SK-N-SH (cell line): ENCODE results near the gene ZNF445. TPM values are rescaled to one million over a fixed set of nuclear protein-coding genes. Genes with fewer than 3 reads are reported as not detected.

Source experiments
- CTCF ChIA-PET: fragments of 300-600, 350-600 bp; formaldehyde crosslinking; extraction: SDS; loops from one replicate; lab custom pipeline; 2021; lab: Yijun Ruan, JAX
- POLR2A ChIA-PET: fragments of 350-600 bp; sonication (Branson Sonifier 250); formaldehyde crosslinking; extraction: SDS; loops from one replicate; lab custom pipeline; 2020; ENCODE audit warnings: antibody characterized with exemption, inconsistent platforms; lab: Yijun Ruan, JAX
- DNase-seq: peaks from one replicate; pipeline ENCODE4 v3.0.0; 2012
- H2AFZ ChIP-seq: fragments of 200-600 bp; sonication (generic); 2 replicates; pipeline ENCODE4 v1.8.1; 2016; ENCODE audit warnings: antibody characterized with exemption, mild to moderate bottlenecking, low read depth
- H3F3A ChIP-seq: fragments of 200-600 bp; sonication (generic); replicated peaks from 2 replicates; pipeline ENCODE3; 2016; ENCODE audit warnings: antibody characterized with exemption, mild to moderate bottlenecking; ENCODE audit not compliant: insufficient read depth
- H3K27ac ChIP-seq, 2 experiments: fragments of 200-500 bp in 1 of 2; fragments of 200-600 bp in 1 of 2; sonication (Bioruptor generic) in 1 of 2; sonication (generic), shearing (Covaris generic) in 1 of 2; 2 replicates each; pipeline versions ENCODE4 v1.5.1 to v1.6.1; 2014 to 2016; ENCODE audit warnings: low read depth in 2 of 2, inconsistent platforms in 1 of 2, low read length in 1 of 2, mild to moderate bottlenecking in 1 of 2, mixed read lengths in 1 of 2
- H3K27me3 ChIP-seq: fragments of 200-600 bp; sonication (generic), shearing (Covaris generic); 2 replicates; pipeline ENCODE4 v1.6.1; 2016; ENCODE audit warnings: mixed run types; ENCODE audit not compliant: insufficient read depth
- H3K36me3 ChIP-seq, 2 experiments: fragments of 200-500 bp in 1 of 2; fragments of 200-600 bp in 1 of 2; sonication (Bioruptor generic) in 1 of 2; sonication (generic) in 1 of 2; replicated peaks in 1 of 2; 2 replicates each; pipeline versions ENCODE3 to v1.5.1; 2014 to 2016; ENCODE audit warnings: low read length in 1 of 2, mild to moderate bottlenecking in 1 of 2; ENCODE audit not compliant: insufficient read depth in 2 of 2, control insufficient read depth in 1 of 2
- H3K4me1 ChIP-seq, 2 experiments: fragments of 200-500 bp in 1 of 2; fragments of 200-600 bp in 1 of 2; sonication (Bioruptor generic) in 1 of 2; sonication (generic), shearing (Covaris generic) in 1 of 2; 2 replicates each; pipeline versions ENCODE4 v1.5.1 to v1.6.1; 2014 to 2016; ENCODE audit warnings: low read depth in 1 of 2, low read length in 1 of 2, mixed run types in 1 of 2; ENCODE audit not compliant: insufficient read depth in 2 of 2, control insufficient read depth in 1 of 2
- H3K4me2 ChIP-seq: fragments of 200-600 bp; sonication (generic), shearing (Covaris generic); 2 replicates; pipeline ENCODE4 v1.6.1; 2017; ENCODE audit warnings: mixed run types
- H3K4me3 ChIP-seq, 2 experiments: fragments of 200-500 bp in 1 of 2; fragments of 200-600 bp in 1 of 2; sonication (Bioruptor generic) in 1 of 2; sonication (generic), shearing (Covaris generic) in 1 of 2; 2 replicates each; pipeline versions ENCODE4 v1.5.1 to v1.8.1; 2014 to 2016; ENCODE audit warnings: low read depth in 2 of 2, inconsistent platforms in 1 of 2, low read length in 1 of 2, mild to moderate bottlenecking in 1 of 2, mixed read lengths in 1 of 2, moderate library complexity in 1 of 2
- H3K79me2 ChIP-seq: fragments of 200-600 bp; sonication (generic); 2 replicates; pipeline ENCODE4 v1.8.1; 2017; ENCODE audit warnings: mild to moderate bottlenecking; ENCODE audit not compliant: insufficient read depth
- H3K9ac ChIP-seq: fragments of 200-600 bp; sonication (generic); 2 replicates; pipeline ENCODE4 v1.6.1; 2017; ENCODE audit warnings: mixed run types
- H3K9me2 ChIP-seq: fragments of 200-600 bp; sonication (generic); 2 replicates; pipeline ENCODE4 v1.6.1; 2017; ENCODE audit warnings: mixed run types
- H3K9me3 ChIP-seq: fragments of 200-600 bp; sonication (generic); 2 replicates; pipeline ENCODE4 v1.6.1; 2017; ENCODE audit warnings: mixed run types, mild to moderate bottlenecking, moderate library complexity
- H4K20me1 ChIP-seq: fragments of 200-600 bp; sonication (generic); 2 replicates; pipeline ENCODE4 v1.6.1; 2017; ENCODE audit warnings: mild to moderate bottlenecking, mixed run types; ENCODE audit not compliant: insufficient read depth
- EZH2phosphoT487 ChIP-seq: fragments of 200-600 bp; sonication (generic); IDR thresholded peaks from 2 replicates; pipeline ENCODE4 v1.6.1; 2017; ENCODE audit warnings: low read depth, mixed run types, mild to moderate bottlenecking, antibody characterized with exemption, moderate library complexity, borderline replicate concordance
- FOSL2 ChIP-seq: IDR thresholded peaks from 2 replicates; pipeline ENCODE4 v1.4.0; 2012; ENCODE audit warnings: low read depth, mild to moderate bottlenecking, moderate library complexity, borderline replicate concordance
- GATA2 ChIP-seq: sonication (generic); formaldehyde crosslinking; IDR thresholded peaks from 2 replicates; pipeline ENCODE4 v1.5.0; 2020; ENCODE audit warnings: mild to moderate bottlenecking, missing genetic modification reagents
- MEF2A ChIP-seq: IDR thresholded peaks from 2 replicates; pipeline ENCODE4 v1.4.0; 2012; ENCODE audit warnings: low read depth, borderline replicate concordance
- MXI1 ChIP-seq: IDR thresholded peaks from 2 replicates; pipeline ENCODE4 v1.6.1; 2012; ENCODE audit warnings: mild to moderate bottlenecking, low read depth, low read length, improper control_type of control experiment
- NFIC ChIP-seq: IDR thresholded peaks from 2 replicates; pipeline ENCODE4 v1.4.0; 2012; ENCODE audit warnings: borderline replicate concordance
- RAD21 ChIP-seq: IDR thresholded peaks from 2 replicates; pipeline ENCODE4 v1.6.1; 2012; ENCODE audit warnings: mild to moderate bottlenecking, low read length
- RCOR1 ChIP-seq: fragments of 150-350 bp; IDR thresholded peaks from 2 replicates; pipeline ENCODE4 v1.6.1; 2017; ENCODE audit warnings: antibody characterized with exemption, low read length
- RXRA ChIP-seq: IDR thresholded peaks from 2 replicates; pipeline ENCODE4 v1.4.0; 2012; ENCODE audit warnings: low read depth, mild to moderate bottlenecking, borderline replicate concordance
- SIN3A ChIP-seq: IDR thresholded peaks from 2 replicates; pipeline ENCODE4 v1.6.1; 2012; ENCODE audit warnings: low read depth, mild to moderate bottlenecking, low read length, moderate library complexity, borderline replicate concordance
- TEAD4 ChIP-seq: IDR thresholded peaks from 2 replicates; pipeline ENCODE4 v1.4.0; 2012; ENCODE audit warnings: mild to moderate bottlenecking, borderline replicate concordance; ENCODE audit not compliant: insufficient read depth
- USF1 ChIP-seq: IDR thresholded peaks from 2 replicates; pipeline ENCODE4 v1.4.0; 2012; ENCODE audit warnings: low read depth, borderline replicate concordance
- WGBS: methylation state at CpG from one replicate; pipeline ENCODE4 v1.1.6; 2017; ENCODE audit warnings: low lambda C conversion rate; 5-methylcytosine and 5-hydroxymethylcytosine counted together
- polyA plus RNA-seq, 3 experiments: library from polyadenylated mRNA; depleted of rRNA; stranded (reverse); fragments of >200 nt; gene quantifications; 2 replicates each; pipeline ENCODE4 v1.2.3, GENCODE V29; 2012
- TF ChIP-seq, protein P1 (sequence below): IDR thresholded peaks from 2 replicates; pipeline ENCODE4; 2012
- TF ChIP-seq, protein P2 (sequence below): IDR thresholded peaks from 2 replicates; pipeline ENCODE4 v1.6.1; 2012; ENCODE audit warnings: mild to moderate bottlenecking, low read depth, low read length, moderate library complexity
- TF ChIP-seq, protein P3 (sequence below): fragments of 150-350 bp; IDR thresholded peaks from 2 replicates; pipeline ENCODE4 v1.6.1; 2016; ENCODE audit warnings: mild to moderate bottlenecking, low read depth, low read length

The ZNF445 gene
- polyA plus RNA-seq, 1 of the 3 experiments (the other 2 are of a cell fraction): 2.2 TPM

- WGBS: 100% methylated on average over 1 of the region's 1 CpG
- Histone ChIP-seq H3K4me1 (peaks cover 3 to 29% of the 10 kb centered on the region in 2 experiments; a peak in 2 of 4 replicates), H3F3A (peaks cover 8% of the 10 kb centered on the region), H4K20me1 (no peaks in the 10 kb centered on the region), H3K9me2 (no peaks in the 10 kb centered on the region), H3K9me3 (no peaks in the 10 kb centered on the region), H3K9ac (no peak overlapping the region), H3K27me3 (no peaks in the 10 kb centered on the region), H3K79me2 (no peaks in the 10 kb centered on the region), H3K36me3 (no peaks in the 10 kb centered on the region), H3K27ac (no peak overlapping the region; a peak in 1 of 4 replicates), H3K4me2 (no peak overlapping the region), H2AFZ (no peak overlapping the region), H3K4me3 (no peak overlapping the region)
- no peak for TF ChIP-seq USF1
- TF ChIP-seq, protein P1, sequence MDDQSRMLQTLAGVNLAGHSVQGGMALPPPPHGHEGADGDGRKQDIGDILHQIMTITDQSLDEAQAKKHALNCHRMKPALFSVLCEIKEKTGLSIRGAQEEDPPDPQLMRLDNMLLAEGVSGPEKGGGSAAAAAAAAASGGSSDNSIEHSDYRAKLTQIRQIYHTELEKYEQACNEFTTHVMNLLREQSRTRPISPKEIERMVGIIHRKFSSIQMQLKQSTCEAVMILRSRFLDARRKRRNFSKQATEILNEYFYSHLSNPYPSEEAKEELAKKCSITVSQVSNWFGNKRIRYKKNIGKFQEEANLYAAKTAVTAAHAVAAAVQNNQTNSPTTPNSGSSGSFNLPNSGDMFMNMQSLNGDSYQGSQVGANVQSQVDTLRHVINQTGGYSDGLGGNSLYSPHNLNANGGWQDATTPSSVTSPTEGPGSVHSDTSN: no peak
- no peak for TF ChIP-seq RAD21
- no peak for TF ChIP-seq MXI1
- TF ChIP-seq NFIC: no peak
- no peak for TF ChIP-seq FOSL2
- TF ChIP-seq, protein P2, sequence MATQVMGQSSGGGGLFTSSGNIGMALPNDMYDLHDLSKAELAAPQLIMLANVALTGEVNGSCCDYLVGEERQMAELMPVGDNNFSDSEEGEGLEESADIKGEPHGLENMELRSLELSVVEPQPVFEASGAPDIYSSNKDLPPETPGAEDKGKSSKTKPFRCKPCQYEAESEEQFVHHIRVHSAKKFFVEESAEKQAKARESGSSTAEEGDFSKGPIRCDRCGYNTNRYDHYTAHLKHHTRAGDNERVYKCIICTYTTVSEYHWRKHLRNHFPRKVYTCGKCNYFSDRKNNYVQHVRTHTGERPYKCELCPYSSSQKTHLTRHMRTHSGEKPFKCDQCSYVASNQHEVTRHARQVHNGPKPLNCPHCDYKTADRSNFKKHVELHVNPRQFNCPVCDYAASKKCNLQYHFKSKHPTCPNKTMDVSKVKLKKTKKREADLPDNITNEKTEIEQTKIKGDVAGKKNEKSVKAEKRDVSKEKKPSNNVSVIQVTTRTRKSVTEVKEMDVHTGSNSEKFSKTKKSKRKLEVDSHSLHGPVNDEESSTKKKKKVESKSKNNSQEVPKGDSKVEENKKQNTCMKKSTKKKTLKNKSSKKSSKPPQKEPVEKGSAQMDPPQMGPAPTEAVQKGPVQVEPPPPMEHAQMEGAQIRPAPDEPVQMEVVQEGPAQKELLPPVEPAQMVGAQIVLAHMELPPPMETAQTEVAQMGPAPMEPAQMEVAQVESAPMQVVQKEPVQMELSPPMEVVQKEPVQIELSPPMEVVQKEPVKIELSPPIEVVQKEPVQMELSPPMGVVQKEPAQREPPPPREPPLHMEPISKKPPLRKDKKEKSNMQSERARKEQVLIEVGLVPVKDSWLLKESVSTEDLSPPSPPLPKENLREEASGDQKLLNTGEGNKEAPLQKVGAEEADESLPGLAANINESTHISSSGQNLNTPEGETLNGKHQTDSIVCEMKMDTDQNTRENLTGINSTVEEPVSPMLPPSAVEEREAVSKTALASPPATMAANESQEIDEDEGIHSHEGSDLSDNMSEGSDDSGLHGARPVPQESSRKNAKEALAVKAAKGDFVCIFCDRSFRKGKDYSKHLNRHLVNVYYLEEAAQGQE: no peak
- TF ChIP-seq RXRA: no peak
- TF ChIP-seq TEAD4: no peak
- TF ChIP-seq, protein P3, sequence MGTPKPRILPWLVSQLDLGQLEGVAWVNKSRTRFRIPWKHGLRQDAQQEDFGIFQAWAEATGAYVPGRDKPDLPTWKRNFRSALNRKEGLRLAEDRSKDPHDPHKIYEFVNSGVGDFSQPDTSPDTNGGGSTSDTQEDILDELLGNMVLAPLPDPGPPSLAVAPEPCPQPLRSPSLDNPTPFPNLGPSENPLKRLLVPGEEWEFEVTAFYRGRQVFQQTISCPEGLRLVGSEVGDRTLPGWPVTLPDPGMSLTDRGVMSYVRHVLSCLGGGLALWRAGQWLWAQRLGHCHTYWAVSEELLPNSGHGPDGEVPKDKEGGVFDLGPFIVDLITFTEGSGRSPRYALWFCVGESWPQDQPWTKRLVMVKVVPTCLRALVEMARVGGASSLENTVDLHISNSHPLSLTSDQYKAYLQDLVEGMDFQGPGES: no peak
- no peak for TF ChIP-seq EZH2phosphoT487
- no peak for TF ChIP-seq RCOR1
- no peak for TF ChIP-seq MEF2A
- no peak for TF ChIP-seq GATA2 (CRISPR knock-in tag)
- TF ChIP-seq SIN3A: no peak
- ChIA-PET CTCF (no interaction called here), POLR2A (no interaction called here)
- no peak for DNase-seq
These were observed 41.3 kb downstream of the ZNF445 start for GRCh38 chr3:44436181-44436580.
